GM21723 (cell line): ENCODE data around the gene MKX.
"Not testable (repeated sequence)": the region's sequence is repeated elsewhere in the genome, so short reads cannot be mapped to it uniquely, and the experiment has no call there.

Experiments used
- ATAC-seq: cut with Tn5 transposase; IDR thresholded peaks from one replicate; pipeline ENCODE4 v1.9.1; 2021; ENCODE audit warnings: mild to moderate bottlenecking, moderate library complexity; ENCODE audit not compliant: unreplicated experiment

The MKX gene

DNA sequence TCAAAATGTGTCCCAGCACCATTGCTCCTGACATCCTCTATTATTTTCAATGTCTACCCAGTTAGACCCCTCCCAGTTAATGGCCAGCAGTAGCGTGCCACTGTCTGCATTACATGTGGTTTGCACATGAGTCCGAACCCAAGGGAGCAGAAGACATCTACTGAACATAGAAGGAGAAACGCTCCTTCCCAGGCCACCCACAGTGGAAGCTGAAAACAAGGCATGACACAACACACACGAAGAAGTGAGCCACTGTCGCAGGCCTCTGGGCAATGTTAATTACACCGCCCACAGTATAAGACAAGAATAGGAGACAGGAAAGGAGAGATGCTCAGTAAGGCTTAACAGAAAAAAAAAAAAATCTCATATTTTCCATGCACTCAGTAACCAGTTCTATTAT, 50.5 kb downstream of the MKX start:
- ATAC-seq, result no peak

DNA sequence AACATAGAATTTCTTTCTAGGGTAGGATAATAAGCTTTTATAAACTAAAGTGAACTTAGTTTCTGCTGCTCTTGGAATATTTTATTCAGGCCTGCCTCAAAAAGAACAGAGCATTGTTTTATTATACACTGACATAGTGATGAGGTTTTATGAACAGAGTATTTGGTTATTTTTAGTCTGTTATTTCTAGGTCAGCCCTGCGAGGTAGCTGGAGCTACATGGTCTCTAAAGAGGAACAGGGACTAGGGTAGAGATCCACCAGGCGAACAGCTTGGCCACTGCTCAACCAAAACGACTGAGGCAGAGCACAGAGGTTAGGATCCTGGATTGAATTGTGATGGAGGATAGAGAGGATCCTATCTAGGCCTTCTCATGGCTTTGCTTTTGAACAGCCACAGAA, 53.0 kb downstream of the MKX start:
- ATAC-seq, result no peak

DNA sequence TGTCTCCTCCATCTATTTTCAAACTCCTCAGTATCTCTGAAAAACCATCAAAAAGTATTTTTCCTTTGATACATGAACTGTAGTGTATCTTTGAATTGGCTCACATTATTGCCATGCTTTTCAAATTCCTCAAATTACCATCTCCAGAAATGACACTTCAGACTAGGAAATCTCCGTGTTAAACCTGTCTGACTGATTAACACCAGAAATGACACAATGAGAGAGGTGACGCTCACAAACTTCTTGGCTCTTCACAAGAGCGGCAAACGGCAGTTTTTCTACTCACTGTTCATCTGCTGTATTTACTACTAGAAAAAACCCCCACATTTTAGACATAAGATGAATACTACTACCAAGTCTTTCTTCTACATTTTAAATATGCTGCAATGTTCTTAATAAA, 56.6 kb downstream of the MKX start:
- ATAC-seq, result no peak

DNA sequence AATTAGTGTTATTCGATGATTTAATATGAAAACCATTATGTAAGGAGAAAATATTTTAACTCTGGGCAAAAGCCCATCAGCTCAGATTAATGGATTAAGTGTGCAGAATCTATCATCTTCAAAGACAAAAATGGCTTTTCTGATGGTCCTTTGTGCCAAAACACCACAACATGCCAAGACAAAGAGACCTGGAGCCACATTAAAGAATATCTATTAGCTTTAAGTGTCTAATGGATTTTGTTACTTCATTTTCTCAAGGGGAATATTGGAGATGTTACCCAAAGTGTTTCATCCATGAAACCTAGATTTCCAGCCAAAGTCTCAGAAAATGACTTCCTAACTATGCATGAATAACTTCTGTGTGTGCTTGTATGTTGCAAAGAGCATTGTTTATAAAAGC, 57.3 kb downstream of the MKX start:
- no peak for ATAC-seq

DNA sequence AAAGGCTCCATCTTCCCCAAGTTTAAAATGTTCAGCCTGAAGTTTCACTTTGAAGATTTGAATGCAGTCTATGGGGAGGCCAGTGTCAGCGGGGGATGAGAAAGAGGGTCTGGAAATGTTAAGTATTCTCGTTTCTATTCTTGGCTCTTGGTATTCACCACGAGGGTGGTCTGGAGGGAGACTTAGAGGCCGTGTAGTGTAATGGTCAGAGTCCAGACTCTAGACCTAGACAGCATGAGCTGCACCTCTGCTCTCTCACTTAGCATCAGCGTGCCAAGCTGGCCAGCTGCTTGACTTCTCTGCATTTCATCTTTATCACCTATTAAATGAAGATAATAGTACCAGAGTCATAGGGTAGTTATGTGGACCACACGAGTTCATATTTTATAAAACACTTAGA, 57.9 kb downstream of the MKX start:
- no peak for ATAC-seq

DNA sequence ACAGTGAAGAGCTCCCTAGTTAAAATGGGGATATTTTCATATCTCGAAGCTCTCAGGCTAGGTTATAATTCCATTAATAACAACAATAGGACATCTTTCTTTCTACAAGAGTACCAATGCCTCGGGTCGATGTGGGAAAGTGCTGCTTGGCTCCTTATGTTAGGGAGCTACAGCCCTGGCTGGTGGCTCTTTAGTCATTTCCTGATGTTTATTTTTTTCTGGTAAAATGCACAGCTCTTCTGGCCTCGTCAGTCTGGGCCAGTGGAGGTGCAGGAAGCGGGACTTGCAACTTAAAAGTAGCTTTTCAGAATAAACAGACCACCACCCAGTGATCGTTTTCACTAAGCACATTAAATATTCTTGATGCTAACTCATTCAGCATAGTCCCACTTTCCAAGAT, 58.3 kb downstream of the MKX start:
- ATAC-seq, result no peak

DNA sequence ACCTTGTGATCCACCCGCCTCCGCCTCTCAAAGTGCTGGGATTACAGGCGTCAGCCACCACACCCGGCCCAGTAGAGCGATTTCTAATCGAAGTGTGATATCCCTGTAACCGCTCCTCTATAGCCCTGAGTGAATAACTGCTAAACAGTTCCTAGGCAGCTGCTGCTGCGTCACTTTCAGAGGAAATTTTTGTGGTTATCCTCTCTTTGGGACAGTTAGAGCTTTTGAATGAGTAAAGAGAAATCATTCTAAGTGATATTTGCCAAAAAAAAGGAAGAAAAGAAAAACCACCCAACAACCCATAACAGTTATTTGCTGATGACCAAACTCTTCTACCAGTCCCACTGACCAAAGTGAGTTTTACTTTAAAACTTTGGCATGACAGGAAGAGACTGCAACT, 59.9 kb downstream of the MKX start:
- ATAC-seq, result no peak

DNA sequence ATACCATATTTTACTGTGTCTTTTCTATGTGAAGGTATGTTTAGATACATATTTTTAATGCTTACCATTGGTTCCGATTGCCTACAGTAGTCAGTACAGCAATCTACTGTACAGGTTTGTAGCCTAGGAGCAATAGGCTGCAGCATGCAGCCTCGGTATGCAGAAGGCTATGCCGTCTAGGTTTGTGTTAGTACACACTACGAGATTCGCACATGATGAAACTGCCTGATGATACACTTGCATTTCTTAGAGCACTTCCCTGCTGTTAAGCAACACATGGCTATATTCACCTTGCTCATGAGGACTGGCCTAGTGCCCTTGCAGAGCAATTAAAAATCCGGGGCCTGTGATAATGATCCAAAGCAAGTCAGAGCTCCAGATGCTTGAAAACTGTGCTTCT, 62.4 kb downstream of the MKX start:
- no peak for ATAC-seq

DNA sequence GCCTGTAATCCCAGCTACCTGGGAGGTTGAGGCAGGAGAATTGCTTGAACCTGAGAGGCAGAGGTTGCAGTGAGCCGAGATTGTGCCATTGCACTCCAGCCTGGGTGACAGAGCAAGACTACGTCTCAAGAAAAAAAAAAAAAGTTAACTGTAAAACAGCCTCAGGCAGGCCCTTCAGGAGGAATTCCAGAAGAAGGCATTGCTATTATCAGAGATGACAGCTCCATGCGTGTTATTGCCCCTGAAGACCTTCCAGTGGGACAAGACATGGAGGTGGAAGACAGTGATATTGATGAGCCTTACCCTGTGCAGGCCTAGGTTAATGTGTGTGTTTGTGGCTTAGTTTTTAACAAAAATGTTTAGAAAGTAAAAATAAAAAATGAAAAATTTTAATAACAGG, 63.8 kb downstream of the MKX start:
- ATAC-seq, result not testable (repeated sequence)

DNA sequence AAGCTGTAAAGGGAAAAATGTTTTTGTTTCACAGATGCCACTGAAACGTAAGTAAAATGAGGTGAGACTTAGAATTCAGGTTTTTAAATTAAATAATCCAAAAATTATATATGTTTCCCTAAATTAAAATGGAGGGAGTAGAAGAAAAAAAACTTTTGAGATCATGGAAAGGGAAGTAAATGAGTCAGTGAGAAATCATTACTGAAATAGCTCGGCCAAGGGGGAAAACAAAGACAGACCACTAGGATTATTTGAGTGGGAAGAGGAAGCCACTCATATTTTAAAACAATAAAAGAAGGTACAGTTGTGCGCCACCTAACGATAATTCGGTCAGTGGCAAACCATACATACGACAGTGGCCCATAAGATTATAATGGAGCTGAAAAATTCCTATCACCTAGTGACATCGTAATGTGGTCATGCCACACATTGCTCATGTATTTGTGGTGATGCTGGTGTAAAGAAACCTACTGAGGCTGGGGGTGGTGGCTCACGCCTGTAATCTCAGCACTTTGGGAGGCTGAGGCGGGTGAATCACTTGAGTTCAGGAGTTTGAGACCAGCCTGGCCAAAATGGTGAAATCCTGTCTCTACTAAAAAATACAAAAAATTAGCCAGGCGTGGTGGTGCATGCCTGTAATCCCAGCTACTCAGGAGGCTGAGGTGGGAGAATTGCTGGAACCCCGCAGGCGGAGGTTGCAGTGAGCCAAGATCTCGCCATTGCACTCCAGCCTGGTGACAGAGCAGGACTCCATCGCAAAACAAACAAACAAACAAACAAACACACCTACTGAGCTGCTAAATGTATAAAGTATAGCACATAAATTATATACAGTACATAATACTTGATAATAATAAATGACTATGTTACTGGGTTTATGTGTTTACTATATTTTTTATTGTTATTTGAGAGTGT, 64.7 kb downstream of the MKX start:
- ATAC-seq, result no peak

DNA sequence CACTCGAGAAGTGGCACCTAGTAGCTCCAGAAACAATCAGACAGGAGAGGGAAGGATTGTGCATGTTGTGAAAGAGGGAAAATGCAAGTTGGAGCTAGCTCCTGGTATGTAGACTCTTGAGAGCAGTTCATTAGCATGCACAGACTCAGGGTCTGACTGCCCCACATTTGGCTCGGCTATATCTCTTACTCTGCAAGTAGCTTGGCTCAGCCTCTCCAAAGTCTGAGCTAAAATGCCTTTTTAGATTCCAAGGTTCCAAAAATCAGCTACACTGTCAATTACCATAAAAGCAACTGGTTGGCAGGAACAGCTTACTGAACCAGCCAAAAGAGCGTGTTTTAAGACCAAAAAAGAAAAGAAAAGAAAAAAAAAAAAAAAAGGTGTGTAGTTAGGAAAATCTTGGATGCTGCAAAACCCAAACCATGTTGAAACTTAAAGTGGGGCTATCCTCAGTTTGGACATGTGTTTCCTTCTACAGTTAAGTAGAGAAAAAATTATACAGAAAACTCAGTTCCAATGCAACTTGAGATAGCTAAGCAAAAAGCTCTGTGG, 65.5 kb downstream of the MKX start:
- no peak for ATAC-seq

DNA sequence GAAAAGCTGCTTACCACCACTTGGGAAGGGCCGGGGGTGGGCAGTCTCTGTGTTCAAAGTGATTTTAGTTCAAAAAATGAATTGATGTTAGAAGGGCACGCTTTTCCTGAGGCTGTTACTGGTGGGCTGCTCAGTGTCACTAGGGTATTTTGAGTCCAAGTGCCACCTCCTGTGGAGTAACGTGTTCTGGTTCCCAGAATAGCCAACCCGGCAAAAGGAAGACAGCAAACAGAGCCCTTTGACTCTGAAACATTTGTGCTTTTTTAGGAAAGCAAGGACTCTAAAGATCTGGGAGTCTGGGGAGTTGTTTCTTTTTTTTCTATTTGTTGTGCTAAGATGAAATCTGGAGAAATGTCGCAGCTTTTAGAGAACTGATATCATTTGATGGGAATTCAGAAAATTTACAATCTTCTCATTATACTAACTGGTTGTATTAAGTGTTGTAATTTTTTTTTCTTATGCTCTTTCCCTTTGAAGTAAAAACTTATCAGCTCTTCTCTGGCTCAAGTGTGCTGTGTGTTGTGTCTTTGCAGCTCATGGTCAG, 66.2 kb downstream of the MKX start:
- ATAC-seq, result no peak

DNA sequence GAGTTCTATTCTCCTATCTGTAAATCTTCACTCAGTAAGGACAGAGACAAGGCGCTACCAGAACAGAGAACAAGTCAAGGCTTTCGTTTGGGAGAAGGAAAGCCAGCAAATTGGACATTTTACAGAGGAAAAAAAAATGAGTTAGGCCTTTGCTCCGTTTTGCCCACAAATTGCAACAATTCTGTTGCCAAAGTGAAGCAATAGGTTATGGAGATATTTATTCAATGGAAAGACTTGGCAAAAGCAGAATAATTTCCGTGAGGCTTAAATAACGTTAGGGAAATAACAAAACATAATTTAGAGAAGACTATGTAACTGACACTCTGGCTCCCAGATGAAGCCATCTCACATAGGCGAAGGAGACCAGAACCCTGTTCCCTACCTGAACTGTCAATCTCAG, 67.5 kb downstream of the MKX start:
- ATAC-seq, result no peak

DNA sequence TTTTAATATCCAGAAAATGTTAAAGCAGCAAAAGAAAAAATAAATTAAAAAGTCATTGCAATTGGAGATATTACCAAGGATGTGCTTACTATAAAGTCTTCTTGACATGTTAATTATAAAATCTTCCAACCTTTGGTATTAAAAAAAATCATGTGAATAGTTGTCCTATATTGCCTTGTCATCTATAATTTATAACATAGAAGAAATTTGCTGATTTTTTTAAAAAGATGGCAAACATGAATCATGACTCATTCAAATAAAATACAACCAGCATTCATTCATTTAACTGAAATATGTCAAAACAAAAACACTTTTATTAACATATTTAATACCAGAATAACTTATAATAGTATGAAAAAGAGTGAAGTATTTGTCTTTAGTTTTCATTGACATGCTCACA, 72.6 kb downstream of the MKX start:
- no peak for ATAC-seq

DNA sequence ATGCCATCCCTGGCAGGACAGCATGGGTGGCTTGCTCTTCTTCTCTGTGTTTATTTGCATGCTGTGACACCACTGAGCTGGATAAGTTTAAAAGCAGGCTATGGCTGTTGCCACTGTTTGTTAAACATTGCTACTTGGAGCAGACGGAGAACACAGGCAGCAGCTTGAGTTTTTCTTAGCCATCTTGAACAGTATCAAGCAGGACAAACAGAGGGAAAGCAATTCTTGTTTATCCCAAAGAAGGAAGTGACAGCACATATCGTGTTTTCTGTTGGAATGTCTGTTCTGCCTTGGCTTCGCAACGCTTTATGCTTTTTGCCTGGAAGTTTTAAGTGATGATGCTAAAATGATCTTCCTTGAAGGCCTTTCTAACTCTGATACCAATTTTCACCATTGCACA, 73.8 kb downstream of the MKX start:
- ATAC-seq, result no peak

DNA sequence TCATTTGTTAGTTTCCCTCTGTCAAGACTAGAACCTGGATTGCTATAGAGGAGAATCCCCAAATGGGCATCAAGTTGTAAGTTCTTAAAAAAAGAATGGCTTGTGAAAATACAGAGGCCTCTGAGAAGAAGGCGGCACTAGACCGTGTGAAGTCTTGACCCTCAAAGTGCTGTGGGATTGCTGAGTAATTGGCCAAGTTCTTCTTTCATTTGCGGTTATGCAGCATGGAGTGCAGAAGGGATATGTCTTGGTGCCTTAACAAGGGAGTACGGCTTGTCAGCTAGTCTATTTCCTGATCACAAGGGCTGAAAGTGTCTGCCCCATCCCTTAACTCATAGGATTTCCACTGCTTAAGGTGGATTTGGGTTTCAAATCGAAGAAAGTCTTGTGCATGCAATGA, 81.2 kb downstream of the MKX start:
- ATAC-seq, result no peak

DNA sequence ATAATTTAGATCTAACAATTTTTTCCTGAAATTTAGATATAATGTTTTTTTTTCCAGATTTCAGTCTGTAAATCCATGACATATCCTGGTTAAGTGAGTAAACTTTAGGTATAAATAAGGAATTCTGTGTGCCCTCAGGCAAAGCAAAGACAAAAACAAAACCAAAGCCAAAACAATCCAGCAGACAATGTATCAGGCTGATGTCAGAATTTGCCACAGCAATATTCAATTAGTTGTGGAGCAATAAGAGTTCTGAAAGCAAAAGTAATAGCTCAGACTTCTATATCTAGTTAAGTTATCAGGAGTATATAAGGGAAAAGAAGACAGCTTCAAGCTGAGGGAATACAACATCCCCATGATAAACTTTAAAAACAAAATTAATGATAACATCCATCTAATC, 82.0 kb downstream of the MKX start:
- ATAC-seq, result no peak

DNA sequence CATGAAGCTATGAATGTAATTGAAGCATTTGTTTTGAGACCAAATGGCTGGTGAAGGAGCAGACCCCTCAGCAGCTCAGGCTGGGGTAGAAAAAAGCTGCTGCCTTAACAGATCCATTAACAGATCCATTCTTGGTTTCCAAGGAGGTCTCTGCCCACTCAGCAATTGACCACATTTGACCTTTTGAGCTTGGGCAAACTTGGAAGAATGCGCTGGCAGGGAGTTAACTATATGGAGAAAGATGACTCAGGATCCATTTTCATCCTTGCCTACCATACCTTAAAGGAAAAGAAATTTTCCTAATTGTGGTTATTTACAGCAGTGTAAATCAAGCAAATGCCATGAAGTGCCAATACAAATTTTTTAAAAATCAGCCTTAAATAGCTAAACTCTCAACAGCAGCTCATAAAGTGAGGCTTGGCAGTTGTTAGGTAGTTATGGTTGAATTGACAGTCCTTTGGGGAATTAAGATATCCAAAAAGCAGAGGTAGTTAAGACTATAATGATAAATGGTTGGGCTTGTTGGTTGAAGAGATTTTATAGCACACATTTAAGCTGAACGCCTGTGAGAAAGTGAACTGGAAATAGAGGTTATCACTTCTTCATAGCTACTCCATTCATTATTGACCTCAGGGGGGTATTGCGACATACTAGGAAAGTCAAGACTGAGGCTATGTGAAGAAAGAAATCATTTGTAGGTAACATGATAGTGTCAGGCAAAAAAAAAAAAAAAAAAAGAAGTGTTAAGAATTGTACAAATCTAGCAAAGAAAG, 83.9 kb downstream of the MKX start:
- no peak for ATAC-seq

DNA sequence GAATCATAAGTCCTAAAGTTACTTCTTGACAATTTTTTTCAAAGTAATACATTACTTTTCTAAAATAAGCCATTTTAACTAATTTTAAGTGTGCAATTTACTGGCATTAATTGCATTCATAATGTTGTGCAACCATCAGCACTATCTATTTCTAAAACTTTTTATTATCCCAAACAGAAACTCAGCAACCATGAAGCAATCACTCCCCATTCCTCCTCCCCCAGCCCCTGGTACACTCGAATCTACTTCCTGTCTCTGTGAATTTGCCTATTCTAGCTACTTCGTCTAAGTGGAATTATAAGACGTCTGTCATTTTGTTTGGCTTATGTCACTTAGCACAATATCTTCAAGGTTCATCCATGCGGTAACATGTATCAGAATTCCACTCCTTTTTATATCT, 84.9 kb downstream of the MKX start:
- no peak for ATAC-seq

DNA sequence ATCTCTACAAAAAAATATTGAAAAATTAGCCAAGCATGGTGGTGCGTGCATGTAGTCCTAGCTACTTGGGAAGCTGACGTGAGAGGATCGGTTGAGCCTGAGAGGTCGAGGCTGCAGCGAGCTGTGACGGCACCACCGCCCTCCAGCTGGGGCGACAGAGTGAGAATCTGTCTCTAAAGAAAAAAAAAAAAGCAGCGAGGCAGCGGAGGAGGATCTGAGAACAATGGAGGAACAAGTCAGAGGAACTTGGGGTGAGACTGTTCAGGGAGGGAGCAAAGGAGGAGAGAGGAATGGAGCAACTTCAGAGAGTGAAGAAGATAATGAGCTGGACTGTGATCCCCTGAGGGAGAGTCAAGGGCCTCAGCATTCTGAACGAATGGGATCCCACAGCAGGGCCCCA, 85.4 kb downstream of the MKX start:
- no peak for ATAC-seq

DNA sequence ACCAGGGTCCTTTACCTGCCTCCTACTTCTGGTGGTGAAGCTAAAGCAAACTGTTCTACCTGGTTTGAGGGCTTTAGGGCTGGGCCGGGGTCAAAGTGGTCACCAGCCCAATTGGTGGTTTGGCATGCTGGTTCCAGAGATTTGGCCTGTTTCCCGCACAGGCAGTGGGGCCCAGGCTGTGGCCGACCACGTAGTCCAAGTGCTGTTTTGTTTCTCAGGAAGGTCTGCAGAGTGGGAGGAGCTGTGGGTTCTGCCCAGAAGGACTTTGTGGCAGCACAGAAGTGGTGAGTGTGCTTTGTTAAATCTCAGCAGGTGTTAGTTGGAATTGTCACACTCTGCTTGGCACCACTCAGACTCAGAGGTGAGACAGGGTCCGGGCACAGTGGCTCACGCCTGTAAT, 85.8 kb downstream of the MKX start:
- ATAC-seq, result no peak

DNA sequence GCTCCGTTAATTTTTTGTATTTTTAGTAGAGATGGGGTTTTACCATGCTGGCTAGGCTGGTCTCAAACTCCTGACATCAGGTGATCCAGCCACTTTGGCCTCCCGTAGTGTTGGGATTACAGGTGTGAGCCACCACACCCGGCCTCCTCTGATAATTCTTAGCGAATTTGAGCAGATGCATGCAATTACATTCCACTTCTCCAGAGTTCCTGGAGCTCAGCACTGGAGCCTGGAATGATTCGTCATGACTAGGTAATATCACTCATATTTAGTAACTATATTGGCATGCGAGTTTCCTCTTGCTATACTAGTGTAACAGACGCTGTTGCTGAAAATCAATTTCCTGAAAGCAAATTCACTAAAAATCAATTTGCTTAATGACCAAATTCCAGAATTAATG, 86.8 kb downstream of the MKX start:
- ATAC-seq, result no peak
